ENCODE measurements around the gene CH25H. TPM values are rescaled to one million over a fixed set of nuclear protein-coding genes. Genes with fewer than 3 reads are reported as not detected.
"Not testable (repeated sequence)": the region's sequence is repeated elsewhere in the genome, so short reads cannot be mapped to it uniquely, and the experiment has no call there.

The CH25H gene
- total RNA-seq, 1 donor from 2014 or later: 0.70 TPM

- H3K9me3 Mint-ChIP-seq: peaks cover 5% of the 10 kb centered on the region
- H3K27me3 Mint-ChIP-seq: no peaks in the 10 kb centered on the region
- no peak for TF ChIP-seq CTCF (conservative IDR thresholded peaks at IDR 0.05)
- peak within 1 kb of the TSS; percentile 3 for H3K27ac Mint-ChIP-seq
- peaks cover 5% of the 10 kb centered on the region for H3K4me1 Mint-ChIP-seq (ENCODE audit: unreplicated experiment)
- H3K4me3 Mint-ChIP-seq: peak within 1 kb of the TSS; percentile 87
- peak; percentile 91 for DNase-seq (ENCODE audit: extremely low spot score, unreplicated experiment)
- no peaks in the 10 kb centered on the region for H3K36me3 Mint-ChIP-seq
Measured at GRCh38 chr10:89251409-89252224, 44.5 kb upstream of the CH25H start, which contains the start of gene LIPA. LIPA (minus strand) TSS chr10:89251775; CDS start chr10:89247648, 4,127 bp downstream.

- peaks cover 5% of the 10 kb centered on the region for H3K4me1 Mint-ChIP-seq (ENCODE audit: unreplicated experiment)
- H3K27ac Mint-ChIP-seq: peak overlapping the region; percentile 3
- H3K27me3 Mint-ChIP-seq: no peaks in the 10 kb centered on the region
- H3K36me3 Mint-ChIP-seq: no peaks in the 10 kb centered on the region
- peak overlapping the region; percentile 87 for H3K4me3 Mint-ChIP-seq
- no peak for TF ChIP-seq CTCF (conservative IDR thresholded peaks at IDR 0.05)
- no peak for DNase-seq (ENCODE audit: extremely low spot score, unreplicated experiment)
- peaks cover 5% of the 10 kb centered on the region for H3K9me3 Mint-ChIP-seq
Measured at GRCh38 chr10:89250865-89251408, 43.8 kb upstream of the CH25H start.

- Mint-ChIP-seq H3K9me3 (no peaks in the 10 kb centered on the region), H3K27me3 (no peaks in the 10 kb centered on the region), H3K4me3 (no peak overlapping the region), H3K36me3 (no peaks in the 10 kb centered on the region), H3K27ac (no peak overlapping the region), H3K4me1 (ENCODE audit: unreplicated experiment) (peaks cover 11% of the 10 kb centered on the region)
- no peak for DNase-seq (ENCODE audit: extremely low spot score, unreplicated experiment)
- no peak for TF ChIP-seq CTCF (conservative IDR thresholded peaks at IDR 0.05)
Measured at GRCh38 chr10:89248990-89249389, 41.9 kb upstream of the CH25H start.

GRCh38 chr10:89247623-89248022, 40.5 kb upstream of the CH25H start:
- not testable (repeated sequence) for DNase-seq (ENCODE audit: extremely low spot score, unreplicated experiment); H3K27ac Mint-ChIP-seq; H3K4me3 Mint-ChIP-seq; H3K36me3 Mint-ChIP-seq; H3K27me3 Mint-ChIP-seq; H3K9me3 Mint-ChIP-seq
- H3K4me1 Mint-ChIP-seq (ENCODE audit: unreplicated experiment): peaks cover 17% of the 10 kb centered on the region

- Mint-ChIP-seq H3K4me1 (ENCODE audit: unreplicated experiment) (peaks cover 21% of the 10 kb centered on the region), H3K4me3 (no peak overlapping the region), H3K27me3 (no peaks in the 10 kb centered on the region), H3K36me3 (peaks cover 5% of the 10 kb centered on the region), H3K9me3 (no peaks in the 10 kb centered on the region), H3K27ac (no peak overlapping the region)
- TF ChIP-seq CTCF (conservative IDR thresholded peaks at IDR 0.05): peak; percentile 41
- no peak for DNase-seq (ENCODE audit: extremely low spot score, unreplicated experiment)
Measured at GRCh38 chr10:89245802-89246201, 38.7 kb upstream of the CH25H start.
